Esophagus (tissue), 2 donors: ENCODE data around the gene RANBP17. TPM values are rescaled to one million over a fixed set of nuclear protein-coding genes. Genes with fewer than 3 reads are reported as not detected.

Experiments used
- H3K27ac ChIP-seq, 2 donors: one replicate each; pipeline ENCODE4 v1.5.1; 2013; ENCODE audit warnings: low read depth in 2 of 2, mild to moderate bottlenecking in 2 of 2, inconsistent platforms in 1 of 2, low read length in 1 of 2, moderate library complexity in 1 of 2
- H3K27me3 ChIP-seq, 2 donors: one replicate each; pipeline ENCODE4 v1.6.1; 2013; ENCODE audit warnings: low read length in 2 of 2, control low read depth in 1 of 2, mild to moderate bottlenecking in 1 of 2; ENCODE audit not compliant: insufficient read depth in 2 of 2, control insufficient read depth in 1 of 2
- H3K36me3 ChIP-seq, 2 donors: one replicate each; pipeline ENCODE4 v1.6.1; 2013; ENCODE audit warnings: low read length in 1 of 2; ENCODE audit not compliant: control insufficient read depth in 2 of 2, insufficient read depth in 2 of 2
- H3K4me1 ChIP-seq, 2 donors: one replicate each; pipeline ENCODE4 v1.6.1; 2013; ENCODE audit warnings: low read length in 1 of 2; ENCODE audit not compliant: control insufficient read depth in 2 of 2, insufficient read depth in 2 of 2
- H3K4me3 ChIP-seq, 2 donors: one replicate each; pipeline ENCODE4 v1.5.1; 2013; ENCODE audit warnings: low read length in 2 of 2, mild to moderate bottlenecking in 2 of 2, low read depth in 1 of 2, moderate library complexity in 1 of 2
- H3K9me3 ChIP-seq, 2 donors: one replicate each; pipeline ENCODE4 v1.6.1; 2013; ENCODE audit warnings: mild to moderate bottlenecking in 2 of 2, low read depth in 1 of 2, low read length in 1 of 2, moderate library complexity in 1 of 2; ENCODE audit not compliant: control insufficient read depth in 2 of 2, insufficient read depth in 1 of 2
- WGBS, 2 donors: extraction: QIAGEN DNeasy Blood & Tissue Kit; methylation state at CpG; one replicate each; pipeline ENCODE4 v1.1.7; 2013; 5-methylcytosine and 5-hydroxymethylcytosine counted together
- polyA plus RNA-seq, 2 donors: library from polyadenylated mRNA; stranded (reverse); fragments of 200-250 nt; gene quantifications; one replicate each; pipeline ENCODE4 v1.2.3, GENCODE V29; 2013
- donor health status: healthy with polysubstance abuse.
- donor health status: Bipolar disorder and iron deficiency.

Gene RANBP17
- polyA plus RNA-seq, 2 donors, result 0.26 to 0.32 TPM

GRCh38 chr5:171123417-171123816 is 261.6 kb downstream of the RANBP17 start:
- H3K27ac ChIP-seq, result no peak overlapping the region
- H3K4me3 ChIP-seq, result no peak overlapping the region
- WGBS, 2 donors, result 89 to 92% methylated on average over 4 of the region's 4 CpGs
- no peaks in the 10 kb centered on the region for H3K27me3 ChIP-seq
- H3K4me1 ChIP-seq, result no peaks in the 10 kb centered on the region
- peaks cover 0 to 8% of the 10 kb centered on the region in 2 donors for H3K9me3 ChIP-seq
- H3K36me3 ChIP-seq, result no peaks in the 10 kb centered on the region

GRCh38 chr5:171127314-171127713 is 265.5 kb downstream of the RANBP17 start:
- Histone ChIP-seq H3K4me1 (no peaks in the 10 kb centered on the region), H3K27me3 (no peaks in the 10 kb centered on the region), H3K9me3 (peaks cover 0 to 6% of the 10 kb centered on the region in 2 donors), H3K27ac (no peak overlapping the region), H3K4me3 (no peak overlapping the region), H3K36me3 (no peaks in the 10 kb centered on the region)
- WGBS, 2 donors, result 62 to 65% methylated on average over 2 of the region's 2 CpGs

GRCh38 chr5:171128136-171128535 is 266.3 kb downstream of the RANBP17 start:
- WGBS, 2 donors, result 94% methylated on average over 4 of the region's 4 CpGs

GRCh38 chr5:171129308-171129707 is 267.5 kb downstream of the RANBP17 start:
- H3K27ac ChIP-seq, result no peak overlapping the region
- no peaks in the 10 kb centered on the region for H3K9me3 ChIP-seq
- H3K4me3 ChIP-seq, result no peak overlapping the region
- H3K27me3 ChIP-seq, result no peaks in the 10 kb centered on the region
- WGBS, 2 donors, result 75 to 77% methylated on average over 5 of the region's 5 CpGs
- no peaks in the 10 kb centered on the region for H3K36me3 ChIP-seq
- H3K4me1 ChIP-seq, result no peaks in the 10 kb centered on the region

More at GRCh38 chr5:171128136-171128535, 266.3 kb downstream of the RANBP17 start:
- H3K4me3 ChIP-seq, result no peak overlapping the region
- H3K4me1 ChIP-seq, result no peaks in the 10 kb centered on the region
- peaks cover 0 to 5% of the 10 kb centered on the region in 2 donors for H3K9me3 ChIP-seq
- H3K36me3 ChIP-seq, result no peaks in the 10 kb centered on the region
- no peaks in the 10 kb centered on the region for H3K27me3 ChIP-seq
- no peak overlapping the region for H3K27ac ChIP-seq

GRCh38 chr5:171131497-171131896 is 269.7 kb downstream of the RANBP17 start:
- Histone ChIP-seq H3K4me1 (no peaks in the 10 kb centered on the region), H3K36me3 (no peaks in the 10 kb centered on the region), H3K27me3 (no peaks in the 10 kb centered on the region), H3K4me3 (no peak overlapping the region), H3K9me3 (no peaks in the 10 kb centered on the region), H3K27ac (no peak overlapping the region)

GRCh38 chr5:171137768-171138525 is 276.1 kb downstream of the RANBP17 start:
- Histone ChIP-seq H3K27me3 (no peaks in the 10 kb centered on the region), H3K36me3 (no peaks in the 10 kb centered on the region), H3K4me3 (no peak overlapping the region), H3K4me1 (no peaks in the 10 kb centered on the region), H3K27ac (no peak overlapping the region), H3K9me3 (no peaks in the 10 kb centered on the region)
- 86 to 90% methylated on average over 1 of the region's 1 CpG for WGBS, 2 donors

- Histone ChIP-seq H3K4me3 (no peak overlapping the region), H3K27me3 (no peaks in the 10 kb centered on the region), H3K9me3 (no peaks in the 10 kb centered on the region), H3K4me1 (no peaks in the 10 kb centered on the region), H3K36me3 (no peaks in the 10 kb centered on the region), H3K27ac (no peak overlapping the region)
Measured at GRCh38 chr5:171139227-171139626, 277.4 kb downstream of the RANBP17 start.

GRCh38 chr5:171142617-171143016 is 280.8 kb downstream of the RANBP17 start:
- Histone ChIP-seq H3K27ac (no peak overlapping the region), H3K4me3 (no peak overlapping the region), H3K27me3 (no peaks in the 10 kb centered on the region), H3K36me3 (no peaks in the 10 kb centered on the region), H3K4me1 (no peaks in the 10 kb centered on the region), H3K9me3 (no peaks in the 10 kb centered on the region)

GRCh38 chr5:171143171-171143570 is 281.4 kb downstream of the RANBP17 start:
- no peaks in the 10 kb centered on the region for H3K36me3 ChIP-seq
- H3K27me3 ChIP-seq, result no peaks in the 10 kb centered on the region
- H3K4me1 ChIP-seq, result no peaks in the 10 kb centered on the region

GRCh38 chr5:171143926-171144325 is 282.1 kb downstream of the RANBP17 start:
- Histone ChIP-seq H3K27ac (no peak overlapping the region), H3K36me3 (no peaks in the 10 kb centered on the region), H3K9me3 (no peaks in the 10 kb centered on the region), H3K4me3 (no peak overlapping the region), H3K4me1 (no peaks in the 10 kb centered on the region), H3K27me3 (no peaks in the 10 kb centered on the region)
- 90 to 94% methylated on average over 6 of the region's 6 CpGs for WGBS, 2 donors

More at GRCh38 chr5:171143171-171143570, 281.4 kb downstream of the RANBP17 start:
- no peak overlapping the region for H3K4me3 ChIP-seq
- 48 to 68% methylated on average over 3 of the region's 3 CpGs for WGBS, 2 donors
- H3K27ac ChIP-seq, result no peak overlapping the region
- no peaks in the 10 kb centered on the region for H3K9me3 ChIP-seq
